Erythroblast (primary cell): ENCODE measurements around the gene USP22.

Experiments used
- GATA1 ChIP-seq: IDR thresholded peaks from 2 replicates; pipeline ENCODE4 v1.6.1; 2011; ENCODE audit warnings: low read depth, mild to moderate bottlenecking, control low read depth, low read length, moderate library complexity
- POLR2A ChIP-seq: IDR thresholded peaks from 2 replicates; pipeline ENCODE4 v1.6.1; 2011; ENCODE audit warnings: mild to moderate bottlenecking, low read length

- TF ChIP-seq POLR2A (no peak), GATA1 (no peak)
Measured at GRCh38 chr17:21003007-21003621, 39.7 kb downstream of the USP22 start.
